Measurements from ENCODE around the gene MID1. TPM values are rescaled to one million over a fixed set of nuclear protein-coding genes. Genes with fewer than 3 reads are reported as not detected.
A peak's percentile ranks its signal among the peaks of the same experiment; 100 is the strongest.

The MID1 gene
- total RNA-seq, 4 donors from 2014 or later: 6.7 to 17.7 (median 10.9) TPM

DNA sequence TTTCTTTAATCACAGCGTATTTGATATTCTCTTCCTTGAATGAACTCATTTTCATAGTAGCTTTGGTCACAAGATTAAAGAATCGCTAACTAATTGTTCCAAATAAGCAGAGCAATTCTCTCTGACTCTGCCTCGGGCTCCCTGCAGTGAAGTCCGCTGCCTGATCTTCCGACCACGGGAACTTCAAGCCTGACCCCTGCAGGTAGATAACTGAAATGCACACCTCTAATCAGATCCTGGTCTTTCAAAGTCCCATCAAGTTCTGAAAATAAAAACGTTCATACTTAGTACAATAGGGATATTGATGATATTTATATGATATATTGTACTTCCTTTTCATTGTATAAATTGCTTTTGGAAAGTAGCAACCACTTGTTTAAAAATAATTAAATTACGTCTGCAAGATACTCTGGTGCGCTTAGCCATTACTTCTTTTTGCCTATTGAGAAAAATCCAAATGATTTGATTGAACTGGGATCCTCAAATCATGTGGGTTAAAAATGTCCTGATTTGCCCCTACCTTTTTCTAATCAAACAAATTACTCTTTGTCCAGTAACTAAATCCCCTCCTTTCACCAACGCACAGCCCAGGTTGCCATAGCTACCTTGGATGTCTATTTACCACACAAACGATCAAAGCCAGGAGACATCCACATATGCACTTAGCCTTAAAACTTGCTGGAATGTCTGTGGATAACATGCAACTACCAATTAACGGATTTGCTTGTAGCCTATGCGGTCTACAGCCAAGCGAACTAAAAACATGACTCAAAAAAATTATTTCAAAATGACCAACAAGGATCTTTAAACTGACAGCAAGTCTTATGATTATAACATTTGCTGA lies 4.2 kb downstream of the MID1 start:
- Histone ChIP-seq H3K4me1 (peaks cover 0 to 14% (median 0%) of the 10 kb centered on the region in 4 donors), H3K9me3 (no peaks in the 10 kb centered on the region), H3K27me3 (peaks cover 0 to 14% of the 10 kb centered on the region in 2 donors), H3K36me3 (no peaks in the 10 kb centered on the region), H3K4me3 (peak overlapping the region in 1 of 4 donors; percentile 25), H3K27ac (peak overlapping the region in 2 of 4 donors; percentile 38 to 85)
- TF ChIP-seq, protein P1, sequence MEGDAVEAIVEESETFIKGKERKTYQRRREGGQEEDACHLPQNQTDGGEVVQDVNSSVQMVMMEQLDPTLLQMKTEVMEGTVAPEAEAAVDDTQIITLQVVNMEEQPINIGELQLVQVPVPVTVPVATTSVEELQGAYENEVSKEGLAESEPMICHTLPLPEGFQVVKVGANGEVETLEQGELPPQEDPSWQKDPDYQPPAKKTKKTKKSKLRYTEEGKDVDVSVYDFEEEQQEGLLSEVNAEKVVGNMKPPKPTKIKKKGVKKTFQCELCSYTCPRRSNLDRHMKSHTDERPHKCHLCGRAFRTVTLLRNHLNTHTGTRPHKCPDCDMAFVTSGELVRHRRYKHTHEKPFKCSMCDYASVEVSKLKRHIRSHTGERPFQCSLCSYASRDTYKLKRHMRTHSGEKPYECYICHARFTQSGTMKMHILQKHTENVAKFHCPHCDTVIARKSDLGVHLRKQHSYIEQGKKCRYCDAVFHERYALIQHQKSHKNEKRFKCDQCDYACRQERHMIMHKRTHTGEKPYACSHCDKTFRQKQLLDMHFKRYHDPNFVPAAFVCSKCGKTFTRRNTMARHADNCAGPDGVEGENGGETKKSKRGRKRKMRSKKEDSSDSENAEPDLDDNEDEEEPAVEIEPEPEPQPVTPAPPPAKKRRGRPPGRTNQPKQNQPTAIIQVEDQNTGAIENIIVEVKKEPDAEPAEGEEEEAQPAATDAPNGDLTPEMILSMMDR (IDR thresholded peaks at IDR 0.05): peak; percentile 24 to 69 (median 57)
- no peak for TF ChIP-seq EP300 (IDR thresholded peaks at IDR 0.05)
- DNase-seq (ENCODE audit: low spot score in 2 of 2): peak; percentile 16 to 47
- 29 to 32% methylated on average over 14 of the region's 14 CpGs for WGBS, 2 donors

DNA sequence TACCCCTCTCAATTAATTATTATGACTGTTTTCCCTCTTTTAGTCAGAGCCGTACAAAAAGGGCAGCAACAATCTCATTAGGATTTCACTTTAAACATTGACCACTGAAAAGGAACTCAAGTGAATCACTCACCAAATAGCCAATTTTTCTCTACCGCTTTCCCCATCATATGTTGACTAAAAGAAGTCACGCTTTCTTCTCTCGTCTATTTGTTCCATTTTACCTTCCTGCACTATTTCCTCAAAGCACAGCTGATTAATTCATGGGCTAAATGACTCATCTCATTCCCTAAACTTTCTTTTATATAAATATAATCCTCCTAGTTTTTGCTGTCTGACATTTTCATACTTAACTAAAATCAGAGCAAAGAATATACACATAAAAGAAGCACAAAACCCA lies 8.2 kb downstream of the MID1 start:
- 29 to 50% methylated on average over 4 of the region's 4 CpGs for WGBS, 2 donors

DNA sequence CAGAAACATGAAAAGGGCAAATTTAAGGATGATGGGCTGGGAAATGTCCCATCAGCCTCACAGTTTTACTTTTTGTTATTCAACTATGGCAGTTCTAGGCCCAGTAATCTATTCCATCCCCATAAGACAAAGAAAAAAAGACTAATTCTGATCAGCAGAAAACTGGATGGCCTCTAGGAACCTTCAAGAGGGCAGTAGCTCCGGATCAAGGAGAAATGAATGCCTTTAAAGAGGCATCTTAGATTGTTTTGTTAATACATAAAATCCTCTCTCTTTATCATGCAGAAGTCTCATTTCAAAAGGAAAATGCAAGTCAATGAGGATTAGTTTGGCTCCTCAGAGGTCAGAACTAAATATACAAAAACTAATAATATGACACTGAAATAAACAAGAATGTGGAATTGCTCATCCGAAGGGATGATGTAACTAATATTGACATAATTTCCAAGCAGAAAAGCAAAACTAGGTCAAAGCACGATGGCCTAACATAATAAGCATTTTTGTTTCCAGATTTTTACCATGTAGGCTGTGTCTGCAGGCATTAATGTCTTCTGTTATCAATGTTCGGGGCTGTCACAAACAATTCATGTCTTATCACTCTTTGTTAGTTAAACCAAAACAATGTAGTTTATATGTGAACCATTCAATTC lies 8.8 kb downstream of the MID1 start:
- H3K27me3 ChIP-seq: peaks cover 0 to 15% of the 10 kb centered on the region in 2 donors
- no peak overlapping the region for H3K4me3 ChIP-seq
- H3K27ac ChIP-seq: peak overlapping the region in 3 of 4 donors; percentile 7 to 71 (median 60)
- H3K4me1 ChIP-seq: peaks cover 0 to 10% (median 0%) of the 10 kb centered on the region in 4 donors
- H3K36me3 ChIP-seq: no peaks in the 10 kb centered on the region
- no peaks in the 10 kb centered on the region for H3K9me3 ChIP-seq
- WGBS, 2 donors: 25 to 26% methylated on average over 4 of the region's 4 CpGs
- TF ChIP-seq EP300 (IDR thresholded peaks at IDR 0.05): peak in 1 of 2 donors; percentile 16
- TF ChIP-seq, protein P1 (IDR thresholded peaks at IDR 0.05): no peak
- no peak for DNase-seq (ENCODE audit: low spot score in 2 of 2)

More for the DNA sequence above, 8.2 kb downstream of the MID1 start:
- Histone ChIP-seq H3K27me3 (peaks cover 0 to 15% of the 10 kb centered on the region in 2 donors), H3K36me3 (no peaks in the 10 kb centered on the region), H3K27ac (peak overlapping the region in 3 of 4 donors; percentile 7 to 71 (median 60)), H3K4me1 (peaks cover 0 to 10% (median 0%) of the 10 kb centered on the region in 4 donors), H3K9me3 (no peaks in the 10 kb centered on the region), H3K4me3 (no peak overlapping the region)
- DNase-seq (ENCODE audit: low spot score in 2 of 2): no peak
- TF ChIP-seq, protein P1 (IDR thresholded peaks at IDR 0.05): no peak
- TF ChIP-seq POLR2A (IDR thresholded peaks at IDR 0.05) (no peak), EP300 (IDR thresholded peaks at IDR 0.05) (no peak)

DNA sequence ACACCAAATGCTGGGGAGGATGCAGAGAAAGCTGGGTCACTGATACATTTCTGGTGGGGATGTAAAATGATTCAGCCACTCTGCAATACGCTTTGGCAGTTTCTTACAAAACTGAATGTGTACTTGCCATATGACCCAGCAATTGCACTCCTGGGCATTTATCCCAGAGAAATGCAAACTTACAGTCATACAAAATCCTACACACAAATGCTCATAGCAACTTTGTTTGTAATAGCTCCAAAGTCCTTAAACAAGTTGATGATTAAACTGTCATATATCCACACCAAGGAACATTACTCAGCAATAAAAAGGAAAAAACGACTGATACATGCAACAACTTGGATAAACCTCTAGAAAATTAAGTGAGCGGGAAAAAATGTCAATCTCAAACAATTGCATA lies 12.3 kb downstream of the MID1 start:
- peaks cover 0 to 7% of the 10 kb centered on the region in 2 donors for H3K27me3 ChIP-seq
- TF ChIP-seq EP300 (IDR thresholded peaks at IDR 0.05) (no peak), POLR2A (IDR thresholded peaks at IDR 0.05) (no peak)
- TF ChIP-seq, protein P1 (IDR thresholded peaks at IDR 0.05): no peak
- WGBS, 2 donors: 61 to 73% methylated on average over 3 of the region's 3 CpGs

DNA sequence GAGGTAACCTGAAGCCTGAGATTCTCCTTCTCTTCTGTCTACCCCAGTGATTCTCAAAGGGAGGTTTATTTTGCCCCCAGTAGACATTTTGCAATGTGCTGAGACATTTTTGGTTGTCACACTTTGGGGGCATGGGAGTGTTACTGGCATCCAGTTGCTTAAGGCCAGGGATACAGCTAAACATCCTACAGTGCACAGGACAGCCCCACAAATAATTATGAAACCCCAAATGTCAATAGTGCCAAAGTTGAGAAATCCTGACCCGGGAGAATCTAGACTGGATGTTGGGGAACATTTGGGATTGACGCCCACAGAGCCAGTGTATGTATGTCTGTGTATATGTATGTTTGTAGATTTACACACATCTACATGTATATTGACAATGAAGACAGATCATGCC lies 13.2 kb downstream of the MID1 start:
- no peak for DNase-seq (ENCODE audit: low spot score in 2 of 2)
- Histone ChIP-seq H3K4me1 (peaks cover 0 to 3% (median 0%) of the 10 kb centered on the region in 4 donors), H3K27me3 (peaks cover 0 to 7% of the 10 kb centered on the region in 2 donors), H3K9me3 (no peaks in the 10 kb centered on the region), H3K4me3 (no peak overlapping the region), H3K27ac (no peak overlapping the region), H3K36me3 (no peaks in the 10 kb centered on the region)
- TF ChIP-seq EP300 (IDR thresholded peaks at IDR 0.05) (no peak), POLR2A (IDR thresholded peaks at IDR 0.05) (no peak)
- TF ChIP-seq, protein P1 (IDR thresholded peaks at IDR 0.05): no peak
- 84% methylated on average over 2 of the region's 2 CpGs; no CpG with 5 or more reads in 1 of the 2 donors for WGBS, 2 donors

More for the DNA sequence above, 12.3 kb downstream of the MID1 start:
- Histone ChIP-seq H3K4me1 (peaks cover 0 to 7% (median 0%) of the 10 kb centered on the region in 4 donors), H3K9me3 (no peaks in the 10 kb centered on the region), H3K36me3 (no peaks in the 10 kb centered on the region), H3K4me3 (no peak overlapping the region), H3K27ac (no peak overlapping the region)
- no peak for DNase-seq (ENCODE audit: low spot score in 2 of 2)

Measured in tibial nerve (tissue), 4 donors.